Hepatocyte (in vitro differentiated cells): ENCODE results near the gene ENAH.

Source experiments
- EZH2 ChIP-seq: fragments of 200-600 bp; sonication (generic); IDR thresholded peaks from 2 replicates; pipeline ENCODE4 v1.6.1; 2016; ENCODE audit warnings: antibody characterized with exemption, mild to moderate bottlenecking, borderline replicate concordance
- EZH2phosphoT487 ChIP-seq: fragments of 200-600 bp; sonication (generic); IDR thresholded peaks from one replicate; pipeline ENCODE4 v1.6.1; 2018; ENCODE audit warnings: antibody characterized with exemption, mild to moderate bottlenecking, low read depth, moderate library complexity; ENCODE audit not compliant: unreplicated experiment, severe bottlenecking
- TF ChIP-seq, protein P1 (sequence below): fragments of 200-600 bp; sonication (generic); IDR thresholded peaks from 2 replicates; pipeline ENCODE4 v1.5.1; 2016; ENCODE audit warnings: antibody characterized with exemption, mild to moderate bottlenecking; ENCODE audit not compliant: poor library complexity

DNA sequence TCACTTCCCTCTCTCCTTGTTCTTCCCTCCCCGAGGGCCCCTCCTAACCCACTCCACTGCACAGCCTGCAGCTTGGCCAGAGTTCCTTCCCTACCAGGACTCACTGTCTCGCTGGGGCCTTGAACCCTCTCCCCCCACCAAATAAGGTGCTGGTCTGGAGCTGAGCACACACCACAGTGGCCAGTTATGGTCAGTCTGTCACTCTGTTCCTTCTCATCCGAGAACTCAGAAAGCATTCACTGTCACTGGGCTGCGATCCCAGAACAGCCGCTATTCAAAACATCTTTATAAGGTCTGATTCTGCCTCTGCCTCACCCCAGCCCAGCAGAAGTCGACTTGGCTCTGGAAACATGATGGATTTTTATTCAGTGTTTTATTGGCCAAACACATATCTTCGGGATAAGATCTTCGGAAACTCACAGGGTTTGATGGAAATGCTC is 205.3 kb downstream of the ENAH start:
- TF ChIP-seq, protein P1, sequence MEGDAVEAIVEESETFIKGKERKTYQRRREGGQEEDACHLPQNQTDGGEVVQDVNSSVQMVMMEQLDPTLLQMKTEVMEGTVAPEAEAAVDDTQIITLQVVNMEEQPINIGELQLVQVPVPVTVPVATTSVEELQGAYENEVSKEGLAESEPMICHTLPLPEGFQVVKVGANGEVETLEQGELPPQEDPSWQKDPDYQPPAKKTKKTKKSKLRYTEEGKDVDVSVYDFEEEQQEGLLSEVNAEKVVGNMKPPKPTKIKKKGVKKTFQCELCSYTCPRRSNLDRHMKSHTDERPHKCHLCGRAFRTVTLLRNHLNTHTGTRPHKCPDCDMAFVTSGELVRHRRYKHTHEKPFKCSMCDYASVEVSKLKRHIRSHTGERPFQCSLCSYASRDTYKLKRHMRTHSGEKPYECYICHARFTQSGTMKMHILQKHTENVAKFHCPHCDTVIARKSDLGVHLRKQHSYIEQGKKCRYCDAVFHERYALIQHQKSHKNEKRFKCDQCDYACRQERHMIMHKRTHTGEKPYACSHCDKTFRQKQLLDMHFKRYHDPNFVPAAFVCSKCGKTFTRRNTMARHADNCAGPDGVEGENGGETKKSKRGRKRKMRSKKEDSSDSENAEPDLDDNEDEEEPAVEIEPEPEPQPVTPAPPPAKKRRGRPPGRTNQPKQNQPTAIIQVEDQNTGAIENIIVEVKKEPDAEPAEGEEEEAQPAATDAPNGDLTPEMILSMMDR = no peak
- TF ChIP-seq EZH2 = no peak
- TF ChIP-seq EZH2phosphoT487 = no peak
